DOHH2 (cell line): ENCODE measurements around the gene JARID2.

ENCODE experiments used
- CTCF ChIP-seq: fragments of 200-600 bp; sonication (generic); IDR thresholded peaks from one replicate; pipeline ENCODE4 v1.5.1; 2014; ENCODE audit warnings: antibody characterized with exemption, mild to moderate bottlenecking, low read depth, low read length; ENCODE audit not compliant: poor library complexity, severe bottlenecking
- EZH2phosphoT487 ChIP-seq: fragments of 200-600 bp; sonication (generic); IDR thresholded peaks from 2 replicates; pipeline ENCODE4 v1.6.1; 2017; ENCODE audit warnings: borderline replicate concordance, mild to moderate bottlenecking, antibody characterized with exemption, low read length, moderate library complexity, mixed read lengths

- TF ChIP-seq CTCF (no peak), EZH2phosphoT487 (no peak)
Observed at GRCh38 chr6:15434823-15435380, 189.0 kb downstream of the JARID2 start.
